Stimulated activated CD8-positive, alpha-beta memory T cell treated with anti-CD3 and anti-CD28 coated beads, Interleukin-15, amount 100 ng/mL, for 1 hour (primary cell): ENCODE measurements around the gene SLC8B1.

Source experiments
- DNase-seq: peaks from one replicate; pipeline ENCODE4 v3.0.0-alpha.2; 2020; ENCODE audit warnings: low read depth

SLC8B1 gene

GRCh38 chr12:113292547-113292946 lies 42.4 kb downstream of the SLC8B1 start:
- DNase-seq: no peak

GRCh38 chr12:113292091-113292490 lies 42.8 kb downstream of the SLC8B1 start:
- DNase-seq: no peak

GRCh38 chr12:113291586-113291985 lies 43.3 kb downstream of the SLC8B1 start:
- no peak for DNase-seq

DNA sequence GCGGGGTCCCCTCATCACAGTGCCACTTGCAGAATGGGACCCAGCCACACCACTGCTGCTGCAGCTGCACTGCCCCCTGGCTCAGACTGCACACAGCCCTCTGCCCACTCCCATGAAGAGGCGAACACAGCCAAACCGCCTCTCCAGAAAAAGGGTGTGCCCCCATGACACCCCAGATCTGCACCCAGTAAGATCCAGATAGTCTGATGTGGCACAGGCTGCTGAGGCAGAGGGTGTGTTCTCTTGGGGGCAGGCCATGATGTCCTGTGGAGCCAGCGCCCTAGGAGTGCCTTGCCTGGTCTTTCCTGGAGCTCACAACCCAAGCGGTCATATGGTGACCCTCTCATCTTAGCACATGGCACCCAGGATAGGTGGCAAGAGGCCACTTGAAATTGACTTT lies 44.4 kb downstream of the SLC8B1 start:
- no peak for DNase-seq

DNA sequence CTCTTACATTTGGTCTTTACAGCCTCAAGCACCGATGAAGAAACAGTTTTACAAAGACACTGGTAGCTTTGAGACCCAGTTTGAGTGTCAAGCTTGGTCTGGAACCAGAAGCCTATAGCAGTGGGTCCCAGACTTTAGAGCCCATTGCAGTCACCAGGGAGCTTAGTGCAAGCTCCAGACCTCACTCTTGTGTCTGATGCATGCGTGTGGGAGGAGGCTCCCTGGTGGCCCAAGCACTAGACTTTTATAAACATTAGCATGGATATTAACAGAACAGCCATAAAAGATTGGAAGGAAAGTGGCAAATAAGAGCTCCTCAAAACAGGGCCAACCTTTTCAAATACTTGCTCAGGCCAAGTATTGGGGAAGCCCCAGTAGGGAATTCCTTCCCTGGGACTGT lies 45.5 kb downstream of the SLC8B1 start:
- no peak for DNase-seq

GRCh38 chr12:113287899-113288282 lies 47.0 kb downstream of the SLC8B1 start:
- DNase-seq: no peak

GRCh38 chr12:113287146-113287898 lies 47.6 kb downstream of the SLC8B1 start:
- DNase-seq: no peak

- no peak for DNase-seq
Measured at GRCh38 chr12:113286712-113287111, 48.2 kb downstream of the SLC8B1 start.

GRCh38 chr12:113285679-113286610 lies 49.0 kb downstream of the SLC8B1 start:
- DNase-seq: no peak

- DNase-seq: no peak
Measured at GRCh38 chr12:113284751-113285150, 50.2 kb downstream of the SLC8B1 start.

DNA sequence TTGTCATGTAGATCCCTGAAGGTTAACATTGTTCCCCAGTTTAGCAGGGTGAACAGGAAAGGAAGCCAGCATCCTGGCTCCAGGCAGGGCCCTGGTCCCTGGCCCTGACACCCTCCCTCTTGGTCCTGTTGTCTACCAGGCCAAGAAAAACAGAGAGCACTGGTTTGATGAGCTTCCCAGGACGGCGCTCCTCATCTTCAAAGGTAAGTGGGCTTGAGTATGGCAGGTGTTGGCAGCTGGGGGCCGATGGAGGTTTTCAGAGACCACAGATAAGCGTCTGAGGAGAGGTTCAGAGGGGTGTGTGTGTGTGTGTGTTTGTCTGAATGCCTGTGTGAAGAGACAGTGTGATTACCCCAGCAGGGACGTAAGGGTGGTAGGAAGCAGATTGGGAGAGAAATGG lies 56.3 kb downstream of the SLC8B1 start:
- no peak for DNase-seq

GRCh38 chr12:113278141-113278540 lies 56.8 kb downstream of the SLC8B1 start:
- DNase-seq: no peak

- DNase-seq: no peak
Measured at GRCh38 chr12:113277511-113277910, 57.4 kb downstream of the SLC8B1 start.

DNA sequence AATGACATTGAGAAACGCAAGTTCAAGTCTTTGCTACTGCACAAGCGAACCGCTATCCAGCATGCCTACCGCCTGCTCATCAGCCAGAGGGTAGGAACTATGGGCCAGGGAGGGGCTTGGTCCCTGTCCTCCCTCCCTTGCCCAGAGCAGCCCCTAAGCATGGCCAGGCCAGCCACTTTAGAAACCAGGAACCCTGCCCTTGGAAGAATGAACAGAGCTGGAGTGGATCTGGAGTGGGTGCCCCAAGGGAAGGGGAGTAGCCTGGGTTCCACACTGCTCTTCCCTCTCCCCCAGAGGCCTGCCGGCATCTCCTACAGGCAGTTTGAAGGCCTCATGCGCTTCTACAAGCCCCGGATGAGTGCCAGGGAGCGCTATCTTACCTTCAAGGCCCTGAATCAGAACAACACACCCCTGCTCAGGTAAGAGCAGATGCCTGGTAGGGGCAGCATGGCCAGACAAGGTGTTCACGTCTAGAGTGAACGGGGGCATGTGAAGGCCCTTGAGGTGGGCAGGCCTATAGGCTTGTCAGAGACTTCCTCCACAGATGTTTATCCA lies 57.9 kb downstream of the SLC8B1 start:
- no peak for DNase-seq

DNA sequence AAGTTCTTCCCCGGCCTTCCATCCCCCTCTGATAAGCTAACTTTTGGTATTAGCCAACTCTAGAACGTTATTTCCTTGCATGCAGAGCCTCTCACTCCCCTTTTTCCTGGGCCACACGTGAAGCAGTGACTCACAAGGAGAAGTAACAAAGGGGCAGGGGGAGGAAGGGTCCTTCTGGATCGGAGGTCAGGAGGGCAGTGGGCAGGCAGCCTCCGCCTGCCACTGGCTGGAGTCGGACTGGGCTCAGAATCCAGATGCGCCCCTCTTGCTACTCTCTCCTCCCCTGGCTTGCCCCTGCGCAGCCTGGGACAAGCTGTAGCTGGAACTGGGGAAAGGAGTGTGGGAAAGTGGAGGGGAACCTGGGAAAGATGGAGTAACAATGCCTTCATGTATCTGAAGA lies 58.6 kb downstream of the SLC8B1 start:
- DNase-seq: no peak

- no peak for DNase-seq
Measured at GRCh38 chr12:113274848-113275247, 60.1 kb downstream of the SLC8B1 start.

DNA sequence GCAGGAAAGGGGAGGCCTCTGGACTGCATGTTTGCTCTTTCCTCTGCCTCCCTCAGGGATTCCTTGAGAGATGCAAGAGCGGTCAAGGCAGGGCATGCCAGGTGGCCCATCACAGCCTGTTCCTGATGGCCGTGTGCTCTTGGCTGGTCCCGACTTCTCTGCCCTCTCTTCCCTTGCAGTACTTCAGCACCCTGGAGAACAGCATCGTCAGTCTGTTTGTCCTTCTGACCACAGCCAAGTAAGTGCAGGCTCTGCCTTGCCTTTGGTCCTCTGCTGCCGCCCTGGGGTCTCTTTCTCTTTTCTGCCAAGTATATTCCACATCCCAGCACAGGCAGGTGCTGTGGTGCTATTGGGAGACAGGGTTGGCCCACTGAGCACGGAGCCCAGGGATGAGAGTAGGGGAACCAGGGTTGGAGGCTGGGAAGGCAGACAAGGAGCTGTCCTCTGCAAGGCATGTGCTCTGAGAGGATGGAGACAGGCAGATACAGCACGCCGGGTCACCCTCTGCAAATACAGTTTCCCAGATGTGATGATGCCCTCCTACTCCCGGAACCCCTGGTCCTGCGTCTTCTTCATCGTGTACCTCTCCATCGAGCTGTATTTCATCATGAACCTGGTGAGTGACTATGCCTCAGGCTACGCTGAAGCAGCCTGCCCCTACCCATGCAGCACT lies 61.7 kb downstream of the SLC8B1 start:
- no peak for DNase-seq

DNA sequence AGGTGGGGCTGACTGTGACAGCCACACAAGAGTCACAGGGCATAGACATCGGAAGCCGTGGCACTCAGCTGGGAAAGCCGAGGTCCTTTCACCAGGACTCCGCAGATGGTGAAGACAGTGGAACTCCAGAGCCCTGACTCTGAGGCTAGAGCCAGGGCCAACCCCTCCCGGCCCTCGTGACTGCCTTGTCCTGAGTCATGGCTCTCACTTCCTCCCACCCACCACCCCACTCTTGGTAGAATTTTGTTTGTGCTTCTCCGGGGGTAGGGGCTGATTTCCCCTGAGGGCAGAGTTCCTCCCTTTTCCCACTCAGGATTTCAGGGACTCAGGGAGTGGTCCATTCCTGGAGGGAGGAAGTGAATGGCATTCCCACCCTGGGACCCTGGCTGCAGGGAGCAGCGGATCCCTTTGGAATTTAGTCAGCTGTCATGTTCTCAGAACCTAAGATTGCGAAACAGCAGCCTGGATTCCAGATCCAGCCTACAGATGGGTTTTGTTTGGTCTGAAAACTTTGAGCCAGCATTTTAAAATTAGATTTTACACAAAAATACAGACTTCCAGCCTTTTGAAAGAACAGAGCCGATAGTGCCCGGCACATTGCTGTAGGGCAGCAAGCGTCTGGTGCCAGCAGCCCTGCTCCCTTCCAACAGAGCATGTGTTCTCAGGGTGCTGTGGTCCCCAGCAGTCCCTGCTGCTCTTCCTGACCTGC lies 62.9 kb downstream of the SLC8B1 start:
- no peak for DNase-seq

DNA sequence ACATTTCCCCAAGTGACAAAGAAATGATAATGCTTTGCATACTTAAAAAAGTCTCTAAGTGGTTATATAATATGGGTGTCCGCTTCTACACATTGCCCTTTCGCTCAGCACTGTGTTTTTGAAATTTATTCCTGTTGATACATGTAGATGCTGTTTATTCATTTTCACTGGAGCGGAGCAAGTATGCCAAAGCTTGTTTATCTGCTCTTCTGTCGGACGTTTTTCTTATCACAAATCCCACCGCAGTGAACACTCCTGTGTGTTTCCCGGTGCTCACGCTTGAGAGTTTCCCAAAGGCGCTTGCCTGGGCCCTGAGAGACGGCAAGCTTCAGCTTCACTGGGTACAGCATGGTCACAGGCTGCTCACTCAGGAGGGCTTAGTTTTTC lies 63.5 kb downstream of the SLC8B1 start:
- no peak for DNase-seq

DNA sequence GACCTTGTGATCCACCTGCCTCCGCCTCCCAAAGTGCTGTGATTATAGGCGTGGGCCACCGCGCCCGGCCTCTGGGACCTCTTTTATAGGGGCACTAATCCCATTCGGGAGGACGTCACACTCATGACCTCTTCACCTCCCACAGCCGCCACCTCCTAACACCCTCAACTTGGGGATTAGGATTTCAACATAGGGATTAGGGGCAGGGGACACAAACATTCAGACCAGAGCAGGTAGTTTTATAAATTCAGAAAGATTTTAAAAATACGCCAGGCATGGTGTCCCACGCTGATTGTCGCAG lies 64.2 kb downstream of the SLC8B1 start:
- DNase-seq: no peak

DNA sequence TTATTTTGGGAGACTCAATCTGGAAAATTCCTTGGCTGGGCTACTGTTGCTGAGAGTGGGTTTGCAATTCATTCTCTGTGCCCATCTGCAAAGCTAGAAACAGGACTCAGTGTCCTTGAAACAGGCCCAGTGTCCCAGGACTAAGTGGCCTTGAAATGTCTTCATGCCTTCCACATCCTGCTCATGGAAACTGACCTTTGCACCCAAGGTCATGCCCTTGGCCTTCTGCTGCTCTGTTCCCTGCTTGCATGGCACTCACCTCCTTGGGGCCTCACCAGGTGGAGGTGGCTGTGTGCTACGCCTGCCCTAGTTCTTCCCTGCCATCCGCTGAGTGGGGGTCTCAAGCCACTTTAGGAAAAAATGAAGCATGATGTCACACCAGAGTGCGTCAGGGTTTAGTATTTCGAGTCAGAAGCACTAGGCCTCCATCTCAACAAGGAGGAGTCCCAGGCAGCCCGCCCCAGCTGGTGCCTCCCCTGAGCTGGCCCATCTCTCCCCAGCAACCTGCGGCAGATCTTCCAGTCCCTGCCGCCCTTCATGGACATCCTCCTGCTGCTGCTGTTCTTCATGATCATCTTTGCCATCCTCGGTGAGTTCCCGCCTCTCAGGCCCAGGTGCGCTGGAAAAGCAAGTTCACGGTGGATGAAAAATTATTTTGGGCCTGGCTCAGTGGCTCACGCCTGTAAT lies 65.5 kb downstream of the SLC8B1 start:
- no peak for DNase-seq
